Measurements from ENCODE around the gene KCNK16.
"Not testable (repeated sequence)": the region's sequence is repeated elsewhere in the genome, so short reads cannot be mapped to it uniquely, and the experiment has no call there.

The KCNK16 gene

GRCh38 chr6:39294899-39295298, 27.6 kb downstream of the KCNK16 start:
- intact Hi-C loops (cut with DNase I; ENCODE audit: low total_unique reads), result no loop called here
- DNase-seq, result no peak
- Histone ChIP-seq H3K27me3 (peaks cover 0 to 4% of the 10 kb centered on the region in 2 donors), H3K4me3 (no peak overlapping the region), H3K36me3 (no peaks in the 10 kb centered on the region), H3K4me1 (peaks cover 0 to 11% (median 5%) of the 10 kb centered on the region in 4 donors), H3K27ac (no peak overlapping the region), H3K9me3 (no peaks in the 10 kb centered on the region)
- TF ChIP-seq CTCF (IDR thresholded peaks at IDR 0.05), result no peak

GRCh38 chr6:39294133-39294532, 28.4 kb downstream of the KCNK16 start:
- H3K4me3 ChIP-seq, result no peak overlapping the region
- no peak for DNase-seq
- intact Hi-C loops (cut with DNase I; ENCODE audit: low total_unique reads), result no loop called here
- H3K27me3 ChIP-seq, result peaks cover 0 to 4% of the 10 kb centered on the region in 2 donors
- no peak for TF ChIP-seq CTCF (IDR thresholded peaks at IDR 0.05)
- H3K27ac ChIP-seq, result no peak overlapping the region
- peaks cover 0 to 11% (median 5%) of the 10 kb centered on the region in 4 donors for H3K4me1 ChIP-seq
- H3K36me3 ChIP-seq, result no peaks in the 10 kb centered on the region
- H3K9me3 ChIP-seq, result no peaks in the 10 kb centered on the region

- Histone ChIP-seq H3K9me3 (no peaks in the 10 kb centered on the region), H3K27ac (no peak overlapping the region), H3K36me3 (no peaks in the 10 kb centered on the region), H3K4me1 (peaks cover 0 to 11% (median 5%) of the 10 kb centered on the region in 4 donors), H3K4me3 (no peak overlapping the region), H3K27me3 (peaks cover 0 to 4% of the 10 kb centered on the region in 2 donors)
- intact Hi-C loops (cut with DNase I; ENCODE audit: low total_unique reads), result no loop called here
- no peak for TF ChIP-seq CTCF (IDR thresholded peaks at IDR 0.05)
- DNase-seq, result no peak
Measured at GRCh38 chr6:39292637-39293036, 29.9 kb downstream of the KCNK16 start.

- Histone ChIP-seq H3K36me3 (no peaks in the 10 kb centered on the region), H3K4me1 (no peaks in the 10 kb centered on the region), H3K27me3 (peaks cover 0 to 3% of the 10 kb centered on the region in 2 donors), H3K9me3 (no peaks in the 10 kb centered on the region), H3K4me3 (no peak overlapping the region), H3K27ac (no peak overlapping the region)
- no peak for DNase-seq
- intact Hi-C loops (cut with DNase I; ENCODE audit: low total_unique reads), result no loop called here
- TF ChIP-seq CTCF (IDR thresholded peaks at IDR 0.05), result no peak
Measured at GRCh38 chr6:39289490-39289889, 33.0 kb downstream of the KCNK16 start.

GRCh38 chr6:39287601-39288000, 34.9 kb downstream of the KCNK16 start:
- DNase-seq, result no peak
- H3K4me3 ChIP-seq, result no peak overlapping the region
- no peaks in the 10 kb centered on the region for H3K36me3 ChIP-seq
- TF ChIP-seq CTCF (IDR thresholded peaks at IDR 0.05), result no peak
- no peak overlapping the region for H3K27ac ChIP-seq
- no peaks in the 10 kb centered on the region for H3K9me3 ChIP-seq
- H3K4me1 ChIP-seq, result no peaks in the 10 kb centered on the region
- intact Hi-C loops (cut with DNase I; ENCODE audit: low total_unique reads), result no loop called here
- peaks cover 0 to 2% of the 10 kb centered on the region in 2 donors for H3K27me3 ChIP-seq

- intact Hi-C loops (cut with DNase I; ENCODE audit: low total_unique reads); H3K36me3 ChIP-seq; H3K4me1 ChIP-seq; DNase-seq; H3K9me3 ChIP-seq; H3K27me3 ChIP-seq; H3K27ac ChIP-seq; H3K4me3 ChIP-seq: not testable (repeated sequence)
Measured at GRCh38 chr6:39286596-39286995, 35.9 kb downstream of the KCNK16 start.

Measured in tibial artery (tissue), 4 donors.